Ascending aorta (tissue), 2 donors: ENCODE measurements around the gene PARD6B. TPM values are rescaled to one million over a fixed set of nuclear protein-coding genes. Genes with fewer than 3 reads are reported as not detected.
"Not testable (repeated sequence)": the region's sequence is repeated elsewhere in the genome, so short reads cannot be mapped to it uniquely, and the experiment has no call there.

Experiments
- DNase-seq, 2 donors: peaks; one replicate each; pipeline ENCODE4 v3.0.0-alpha.2; 2019; ENCODE audit warnings: low spot score in 2 of 2
- H3K27ac ChIP-seq, 2 donors: fragments of 200-600 bp; sonication (generic); one replicate each; pipeline ENCODE4 v1.5.1; 2016 to 2017; ENCODE audit warnings: mild to moderate bottlenecking in 1 of 2
- H3K27me3 ChIP-seq: fragments of 200-600 bp; sonication (generic); one replicate; pipeline ENCODE4 v1.5.1; 2017
- H3K36me3 ChIP-seq, 2 donors: fragments of 200-600 bp; sonication (generic); one replicate each; pipeline ENCODE4 v1.5.1; 2016
- H3K4me1 ChIP-seq, 2 donors: fragments of 200-600 bp; sonication (generic); one replicate each; pipeline ENCODE4 v1.5.1; 2016 to 2017; ENCODE audit warnings: mild to moderate bottlenecking in 1 of 2
- H3K4me3 ChIP-seq, 2 donors: fragments of 200-600 bp; sonication (generic); one replicate each; pipeline ENCODE4 v1.5.1; 2016 to 2017; ENCODE audit warnings: mild to moderate bottlenecking in 1 of 2
- H3K9me3 ChIP-seq, 2 donors: fragments of 200-600 bp; sonication (generic); one replicate each; pipeline ENCODE4 v1.5.1; 2016
- intact Hi-C: fragments of 100-400 bp; cut with DNase I; formaldehyde crosslinking; loops from one replicate; pipeline ENCODE4 v1.15.1; 2023
- total RNA-seq: library from RNA; depleted of rRNA; stranded (reverse); fragments of >200 nt; gene quantifications from one replicate; pipeline ENCODE4 v1.1.0, GENCODE V29; 2016
- TF ChIP-seq, protein P1 (sequence below), 3 experiments: fragments of 200-600 bp in 2 of 3; fragments of 450-650 bp in 1 of 3; sonication (generic) in 2 of 3; IDR thresholded peaks; one replicate each; pipeline ENCODE4 v1.5.1; 2016 to 2019; ENCODE audit warnings: antibody characterized with exemption in 3 of 3, mild to moderate bottlenecking in 1 of 3, moderate library complexity in 1 of 3

Gene PARD6B
- total RNA-seq, 1 donor from 2014 or later: 1.2 TPM

DNA sequence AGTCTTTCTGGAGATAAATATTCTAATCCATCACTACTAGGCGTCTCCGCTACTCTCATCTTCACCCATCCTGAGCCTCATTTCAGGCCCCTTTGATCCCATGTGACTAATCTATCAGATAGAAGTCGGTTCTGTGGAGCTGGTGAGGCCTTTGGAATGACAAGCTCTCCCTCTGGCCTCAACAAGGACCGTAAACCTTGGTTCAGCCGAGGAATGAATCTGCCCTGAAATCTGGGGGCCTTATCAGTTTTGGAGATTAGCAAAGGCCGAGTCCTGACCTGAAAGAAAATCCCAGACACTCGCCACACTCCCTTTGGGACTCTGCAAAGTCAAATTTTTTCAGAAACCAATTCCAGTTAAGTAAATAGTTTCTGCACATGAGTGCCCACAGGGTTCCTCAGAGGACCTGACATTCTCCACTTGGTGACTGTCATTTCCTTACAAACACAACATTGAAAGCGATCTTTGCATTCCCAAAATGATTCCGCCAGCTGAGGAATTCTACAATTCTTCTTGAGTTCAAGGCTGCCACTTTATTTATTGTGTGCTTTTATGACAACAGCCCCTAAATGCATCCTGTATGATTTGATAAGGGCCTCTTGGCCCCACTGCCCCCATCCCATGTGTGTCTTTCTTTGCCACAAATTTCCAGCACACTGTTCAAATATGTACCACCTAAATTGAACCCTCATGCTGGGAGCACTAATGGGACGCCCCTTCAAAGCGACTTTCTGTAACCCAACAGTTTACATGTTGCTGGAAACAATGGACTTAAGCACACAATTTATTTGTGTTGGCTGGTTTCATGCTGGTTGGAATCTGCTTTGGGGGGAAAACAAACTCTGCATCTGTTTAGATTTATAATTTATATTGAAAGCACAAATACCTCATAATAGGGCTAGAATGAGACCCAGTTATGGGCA lies 30.1 kb upstream of the PARD6B start:
- Histone ChIP-seq H3K27me3 (no peaks in the 10 kb centered on the region), H3K4me3 (no peak overlapping the region), H3K9me3 (no peaks in the 10 kb centered on the region), H3K36me3 (no peaks in the 10 kb centered on the region), H3K4me1 (no peaks in the 10 kb centered on the region), H3K27ac (no peak overlapping the region)
- intact Hi-C loops: no loop called here
- TF ChIP-seq, protein P1, sequence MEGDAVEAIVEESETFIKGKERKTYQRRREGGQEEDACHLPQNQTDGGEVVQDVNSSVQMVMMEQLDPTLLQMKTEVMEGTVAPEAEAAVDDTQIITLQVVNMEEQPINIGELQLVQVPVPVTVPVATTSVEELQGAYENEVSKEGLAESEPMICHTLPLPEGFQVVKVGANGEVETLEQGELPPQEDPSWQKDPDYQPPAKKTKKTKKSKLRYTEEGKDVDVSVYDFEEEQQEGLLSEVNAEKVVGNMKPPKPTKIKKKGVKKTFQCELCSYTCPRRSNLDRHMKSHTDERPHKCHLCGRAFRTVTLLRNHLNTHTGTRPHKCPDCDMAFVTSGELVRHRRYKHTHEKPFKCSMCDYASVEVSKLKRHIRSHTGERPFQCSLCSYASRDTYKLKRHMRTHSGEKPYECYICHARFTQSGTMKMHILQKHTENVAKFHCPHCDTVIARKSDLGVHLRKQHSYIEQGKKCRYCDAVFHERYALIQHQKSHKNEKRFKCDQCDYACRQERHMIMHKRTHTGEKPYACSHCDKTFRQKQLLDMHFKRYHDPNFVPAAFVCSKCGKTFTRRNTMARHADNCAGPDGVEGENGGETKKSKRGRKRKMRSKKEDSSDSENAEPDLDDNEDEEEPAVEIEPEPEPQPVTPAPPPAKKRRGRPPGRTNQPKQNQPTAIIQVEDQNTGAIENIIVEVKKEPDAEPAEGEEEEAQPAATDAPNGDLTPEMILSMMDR (IDR thresholded peaks at IDR 0.05): no peak
- DNase-seq: no peak

DNA sequence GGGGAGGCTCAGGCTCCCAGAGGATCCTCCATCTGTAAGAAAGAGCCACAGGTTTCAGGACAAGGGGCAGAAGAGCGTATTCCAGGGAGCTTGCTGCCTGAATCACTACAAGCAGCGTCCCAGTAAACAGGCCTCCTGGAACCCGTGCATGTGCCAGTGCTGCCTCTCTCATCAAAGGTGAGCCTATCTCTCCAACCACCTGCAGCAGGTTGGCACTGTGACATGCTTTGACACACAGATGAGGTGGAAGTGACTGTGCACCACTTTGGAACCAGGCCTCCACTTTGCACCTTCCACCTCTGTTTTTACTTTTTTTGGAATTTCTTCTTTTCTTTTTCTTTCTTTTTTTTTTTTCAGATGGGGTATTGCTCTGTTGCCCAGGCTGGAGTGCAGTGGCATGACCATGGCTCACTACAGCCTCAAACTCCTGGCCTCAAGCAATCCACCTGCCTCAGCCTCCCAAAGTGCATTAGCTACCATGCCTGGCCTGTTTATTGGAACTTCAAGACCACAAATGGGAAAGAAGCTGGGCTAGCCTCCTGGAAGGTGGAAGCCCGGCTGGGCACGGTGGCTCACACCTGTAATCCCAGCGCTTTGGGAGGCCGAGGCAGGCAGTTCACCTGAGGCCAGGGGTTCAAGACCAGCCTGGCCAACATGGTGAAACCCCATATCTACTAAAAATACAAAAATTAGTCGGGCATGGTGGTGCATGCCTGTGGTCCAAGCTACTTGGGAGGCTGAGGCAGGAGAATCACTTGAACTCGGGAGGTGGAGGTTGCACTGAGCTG lies 27.5 kb upstream of the PARD6B start:
- H3K36me3 ChIP-seq, H3K27me3 ChIP-seq, H3K4me1 ChIP-seq, intact Hi-C loops, DNase-seq, H3K9me3 ChIP-seq, H3K27ac ChIP-seq, H3K4me3 ChIP-seq: not testable (repeated sequence)

DNA sequence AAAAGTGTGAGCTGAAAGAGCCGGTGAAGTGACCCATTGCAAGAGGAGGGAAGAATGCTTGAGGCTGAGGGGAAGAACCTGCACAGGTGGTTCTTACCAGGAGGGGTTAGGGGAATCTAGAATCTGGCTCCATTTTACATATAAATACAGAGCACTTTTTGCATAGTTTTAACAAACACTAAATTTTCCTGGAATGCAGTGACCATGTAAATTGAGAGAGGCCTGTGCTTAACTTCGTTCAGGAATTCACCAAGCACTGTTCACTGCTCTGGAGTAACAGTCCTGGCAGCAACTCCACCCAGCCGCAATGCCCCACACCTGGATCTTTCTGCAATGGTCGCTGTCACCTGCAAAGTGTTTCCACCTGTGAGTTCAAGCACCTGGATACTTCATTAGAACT lies 26.9 kb upstream of the PARD6B start:
- Histone ChIP-seq H3K4me1 (no peaks in the 10 kb centered on the region), H3K27ac (no peak overlapping the region), H3K9me3 (no peaks in the 10 kb centered on the region), H3K27me3 (no peaks in the 10 kb centered on the region), H3K4me3 (no peak overlapping the region), H3K36me3 (no peaks in the 10 kb centered on the region)
- intact Hi-C loops: no loop called here
- DNase-seq: no peak
- TF ChIP-seq, protein P1 (IDR thresholded peaks at IDR 0.05): no peak

DNA sequence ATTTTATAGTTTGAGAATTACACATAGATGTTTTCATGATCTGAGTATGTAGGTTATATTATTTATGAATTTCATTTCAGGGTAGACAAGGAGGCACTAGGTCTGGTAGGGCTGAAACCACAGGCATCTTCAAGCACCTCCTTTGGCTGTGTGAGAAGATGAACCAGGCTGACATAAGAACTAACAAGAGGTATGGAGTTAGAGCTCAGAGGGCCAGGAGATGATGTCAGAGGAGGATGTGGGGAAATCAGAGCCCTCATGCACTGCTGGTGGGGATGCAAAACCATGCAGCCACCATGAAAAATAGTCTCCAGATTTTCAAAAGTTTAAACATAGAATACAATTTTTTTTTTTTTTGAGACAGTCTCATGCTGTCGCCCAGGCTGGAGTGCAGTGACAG lies 26.4 kb upstream of the PARD6B start:
- Histone ChIP-seq H3K27ac (no peak overlapping the region), H3K27me3 (no peaks in the 10 kb centered on the region), H3K36me3 (no peaks in the 10 kb centered on the region), H3K4me3 (no peak overlapping the region), H3K9me3 (no peaks in the 10 kb centered on the region), H3K4me1 (no peaks in the 10 kb centered on the region)
- TF ChIP-seq, protein P1 (IDR thresholded peaks at IDR 0.05): no peak
- no peak for DNase-seq
- intact Hi-C loops: no loop called here

DNA sequence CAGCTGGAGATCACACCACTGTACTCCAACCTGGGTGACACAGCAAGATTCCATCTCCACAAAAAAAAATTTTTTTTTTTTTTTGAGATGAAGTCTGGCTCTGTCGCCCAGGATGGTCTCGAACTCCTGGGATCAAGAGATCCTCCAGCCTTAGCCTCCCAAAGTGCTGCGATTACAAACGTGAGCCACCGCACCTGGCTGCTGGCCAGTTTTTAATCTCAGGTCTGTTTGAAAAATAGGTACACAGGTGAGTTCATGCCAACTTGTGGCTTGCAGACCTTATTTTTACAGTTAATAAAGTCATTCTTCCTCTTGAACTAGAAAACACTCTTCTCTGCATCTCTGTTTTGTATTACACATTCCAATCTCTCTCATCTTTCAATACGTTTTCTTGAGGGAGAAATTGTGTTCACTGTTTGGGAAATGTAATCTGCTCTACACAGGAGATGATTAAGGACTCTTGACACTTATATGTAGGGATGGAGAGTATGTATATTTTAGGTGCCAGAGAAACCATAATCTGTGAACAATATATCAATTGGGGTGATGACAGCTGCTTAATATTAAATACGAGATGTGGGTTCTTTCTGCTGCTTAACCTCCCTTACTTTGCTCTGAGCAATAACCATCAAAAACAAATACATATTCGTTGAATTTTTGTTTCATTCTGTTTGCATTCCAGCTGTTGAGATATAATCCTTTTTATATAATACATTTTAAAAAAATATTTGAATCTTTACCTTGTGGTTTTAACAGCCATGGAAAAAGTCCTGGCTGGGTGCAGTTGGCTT lies 22.3 kb upstream of the PARD6B start:
- Histone ChIP-seq H3K27ac (no peak overlapping the region), H3K4me3 (no peak overlapping the region), H3K4me1 (no peaks in the 10 kb centered on the region), H3K36me3 (no peaks in the 10 kb centered on the region), H3K27me3 (no peaks in the 10 kb centered on the region), H3K9me3 (no peaks in the 10 kb centered on the region)
- DNase-seq: no peak
- TF ChIP-seq, protein P1 (IDR thresholded peaks at IDR 0.05): no peak
- intact Hi-C loops: no loop called here
